ENCODE data around the gene ACAA2.

DNA sequence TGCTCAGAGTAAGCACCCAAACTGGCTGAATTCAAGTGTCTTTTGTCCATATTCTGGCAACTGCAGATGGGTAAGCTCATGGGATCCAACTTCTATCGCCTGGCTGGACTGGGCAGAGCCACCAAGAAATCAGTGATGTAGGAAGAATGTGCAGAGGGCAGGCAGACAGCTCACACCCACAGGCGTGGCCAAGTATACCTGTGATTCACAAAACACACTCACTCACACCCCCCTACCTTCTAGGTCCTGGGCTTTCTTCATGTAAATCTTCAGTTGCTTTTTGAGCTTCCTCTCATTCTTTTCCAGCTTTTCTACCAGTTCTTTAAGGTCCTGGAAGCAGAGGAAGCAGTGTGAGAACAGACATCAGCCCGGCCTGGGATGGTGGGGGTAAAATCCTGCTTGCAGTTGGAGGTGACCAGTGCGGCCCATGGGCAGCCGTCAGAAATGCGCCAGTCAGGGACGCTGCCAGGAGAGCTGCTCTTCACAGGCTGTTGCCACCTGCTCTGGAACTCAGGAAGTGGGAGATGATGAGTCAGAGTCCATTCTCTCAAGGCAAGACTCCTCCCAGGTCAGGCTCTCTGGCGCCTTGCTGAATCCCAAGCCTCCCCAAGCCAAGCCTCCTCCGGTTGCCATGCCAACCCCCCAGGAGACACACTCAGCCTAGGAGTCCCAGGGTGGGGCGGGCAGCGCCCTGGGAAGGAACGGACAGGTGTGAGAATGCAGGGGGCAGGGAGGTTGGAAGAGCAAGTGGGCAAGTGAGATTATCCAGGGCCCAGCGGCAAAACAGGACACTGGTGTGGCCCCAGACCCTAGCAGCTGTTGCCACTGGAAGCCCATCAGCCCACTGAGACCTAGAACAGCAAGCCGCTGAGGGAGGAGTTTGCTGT lies 36.2 kb upstream of the ACAA2 start:
- TF ChIP-seq, protein P1, sequence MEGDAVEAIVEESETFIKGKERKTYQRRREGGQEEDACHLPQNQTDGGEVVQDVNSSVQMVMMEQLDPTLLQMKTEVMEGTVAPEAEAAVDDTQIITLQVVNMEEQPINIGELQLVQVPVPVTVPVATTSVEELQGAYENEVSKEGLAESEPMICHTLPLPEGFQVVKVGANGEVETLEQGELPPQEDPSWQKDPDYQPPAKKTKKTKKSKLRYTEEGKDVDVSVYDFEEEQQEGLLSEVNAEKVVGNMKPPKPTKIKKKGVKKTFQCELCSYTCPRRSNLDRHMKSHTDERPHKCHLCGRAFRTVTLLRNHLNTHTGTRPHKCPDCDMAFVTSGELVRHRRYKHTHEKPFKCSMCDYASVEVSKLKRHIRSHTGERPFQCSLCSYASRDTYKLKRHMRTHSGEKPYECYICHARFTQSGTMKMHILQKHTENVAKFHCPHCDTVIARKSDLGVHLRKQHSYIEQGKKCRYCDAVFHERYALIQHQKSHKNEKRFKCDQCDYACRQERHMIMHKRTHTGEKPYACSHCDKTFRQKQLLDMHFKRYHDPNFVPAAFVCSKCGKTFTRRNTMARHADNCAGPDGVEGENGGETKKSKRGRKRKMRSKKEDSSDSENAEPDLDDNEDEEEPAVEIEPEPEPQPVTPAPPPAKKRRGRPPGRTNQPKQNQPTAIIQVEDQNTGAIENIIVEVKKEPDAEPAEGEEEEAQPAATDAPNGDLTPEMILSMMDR (IDR thresholded peaks at IDR 0.05): no peak
- no peak for TF ChIP-seq HOXA7 (CRISPR knock-in tag; IDR thresholded peaks at IDR 0.05)
- TF ChIP-seq POLR2A (IDR thresholded peaks at IDR 0.05; ENCODE audit: low read length): peak; percentile 26; the same call in 1 of the 2 replicates
- TF ChIP-seq, protein P2, sequence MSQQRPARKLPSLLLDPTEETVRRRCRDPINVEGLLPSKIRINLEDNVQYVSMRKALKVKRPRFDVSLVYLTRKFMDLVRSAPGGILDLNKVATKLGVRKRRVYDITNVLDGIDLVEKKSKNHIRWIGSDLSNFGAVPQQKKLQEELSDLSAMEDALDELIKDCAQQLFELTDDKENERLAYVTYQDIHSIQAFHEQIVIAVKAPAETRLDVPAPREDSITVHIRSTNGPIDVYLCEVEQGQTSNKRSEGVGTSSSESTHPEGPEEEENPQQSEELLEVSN (IDR thresholded peaks at IDR 0.05; ENCODE audit: borderline replicate concordance, low read depth): no peak
- no peak for TF ChIP-seq GATA3 (IDR thresholded peaks at IDR 0.05; ENCODE audit: borderline replicate concordance)
- TF ChIP-seq, protein P3, sequence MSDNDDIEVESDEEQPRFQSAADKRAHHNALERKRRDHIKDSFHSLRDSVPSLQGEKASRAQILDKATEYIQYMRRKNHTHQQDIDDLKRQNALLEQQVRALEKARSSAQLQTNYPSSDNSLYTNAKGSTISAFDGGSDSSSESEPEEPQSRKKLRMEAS (IDR thresholded peaks at IDR 0.05): peak; percentile 72
- TF ChIP-seq SREBF2 (IDR thresholded peaks at IDR 0.05): no peak
- TF ChIP-seq FOXS1 (CRISPR knock-in tag; IDR thresholded peaks at IDR 0.05): no peak
- no peak for TF ChIP-seq HEYL (CRISPR knock-in tag; IDR thresholded peaks at IDR 0.05)
- TF ChIP-seq EP300 (IDR thresholded peaks at IDR 0.05): no peak
- no peak for TF ChIP-seq JUNB (IDR thresholded peaks at IDR 0.05)

Measured in A549 (cell line).